Neural progenitor cell (in vitro differentiated cells): ENCODE results near the gene VPS37D. TPM values are rescaled to one million over a fixed set of nuclear protein-coding genes. Genes with fewer than 3 reads are reported as not detected.
A peak's percentile ranks its signal among the peaks of the same experiment; 100 is the strongest.

Experiments used
- DNase-seq: peaks from one replicate; pipeline ENCODE4 v3.0.0-alpha.2; 2016; ENCODE audit warnings: low spot score
- H2AFZ ChIP-seq: fragments of 200-600 bp; sonication (generic); replicated peaks from 2 replicates; pipeline ENCODE4 v1.6.1; 2016; ENCODE audit warnings: antibody characterized with exemption
- H3F3A ChIP-seq: fragments of 200-600 bp; sonication (generic); 2 replicates; pipeline ENCODE4 v1.6.1; 2016; ENCODE audit warnings: antibody characterized with exemption, low read depth
- H3K27ac ChIP-seq: fragments of 200-600 bp; sonication (generic); 2 replicates; pipeline ENCODE4 v1.5.1; 2016; ENCODE audit warnings: mild to moderate bottlenecking
- H3K27me3 ChIP-seq: fragments of 200-600 bp; sonication (generic); 2 replicates; pipeline ENCODE4 v1.6.1; 2016; ENCODE audit warnings: mild to moderate bottlenecking, moderate library complexity
- H3K36me3 ChIP-seq: fragments of 200-600 bp; sonication (generic); 2 replicates; pipeline ENCODE4 v1.5.1; 2016
- H3K4me1 ChIP-seq: fragments of 200-600 bp; sonication (generic); 2 replicates; pipeline ENCODE4 v1.6.1; 2016; ENCODE audit warnings: mixed run types
- H3K4me2 ChIP-seq: fragments of 200-600 bp; sonication (generic); 2 replicates; pipeline ENCODE4 v1.6.1; 2016
- H3K4me3 ChIP-seq: fragments of 200-600 bp; sonication (generic); 2 replicates; pipeline ENCODE4 v1.5.1; 2016
- H3K79me2 ChIP-seq: fragments of 200-600 bp; sonication (generic); 2 replicates; pipeline ENCODE4 v1.6.1; 2016; ENCODE audit warnings: low read depth
- H3K9ac ChIP-seq: fragments of 200-600 bp; sonication (generic); 2 replicates; pipeline ENCODE4 v1.6.1; 2016
- H3K9me3 ChIP-seq: fragments of 200-600 bp; sonication (generic); 2 replicates; pipeline ENCODE4 v1.5.1; 2016; ENCODE audit warnings: low read depth
- H4K20me1 ChIP-seq: fragments of 200-600 bp; sonication (generic); 2 replicates; pipeline ENCODE4 v1.6.1; 2016; ENCODE audit warnings: low read depth
- H3K27ac Mint-ChIP-seq: 3 replicates; pipeline ENCODE4 v1.8.0; 2021; ENCODE audit warnings: mixed read lengths
- H3K27me3 Mint-ChIP-seq: 2 replicates; pipeline ENCODE4 v1.8.0; 2022; ENCODE audit warnings: low read depth, mild to moderate bottlenecking, inconsistent platforms, moderate library complexity, mixed read lengths; ENCODE audit not compliant: insufficient read depth
- H3K36me3 Mint-ChIP-seq: 3 replicates; pipeline ENCODE4 v1.8.0; 2021; ENCODE audit warnings: mixed read lengths
- H3K4me1 Mint-ChIP-seq: 3 replicates; pipeline ENCODE4 v1.8.0; 2021; ENCODE audit warnings: mixed read lengths
- H3K4me3 Mint-ChIP-seq: 3 replicates; pipeline ENCODE4 v1.8.0; 2021; ENCODE audit warnings: mild to moderate bottlenecking, moderate library complexity, mixed read lengths
- H3K9me3 Mint-ChIP-seq: 3 replicates; pipeline ENCODE4 v1.8.0; 2020; ENCODE audit warnings: mixed read lengths
- CTCF ChIP-seq: fragments of 200-600 bp; sonication (generic); IDR thresholded peaks from 2 replicates; pipeline ENCODE4 v1.5.1; 2017; ENCODE audit warnings: antibody characterized with exemption, mild to moderate bottlenecking
- EZH2 ChIP-seq: fragments of 200-600 bp; sonication (generic); IDR thresholded peaks from 2 replicates; pipeline ENCODE4 v1.6.1; 2017; ENCODE audit warnings: antibody characterized with exemption, mild to moderate bottlenecking, moderate library complexity
- EZH2phosphoT487 ChIP-seq: fragments of 200-600 bp; sonication (generic); IDR thresholded peaks from 2 replicates; pipeline ENCODE4 v1.6.1; 2017; ENCODE audit warnings: antibody characterized with exemption
- total RNA-seq: library from RNA; depleted of rRNA; stranded (reverse); fragments of >200 nt; gene quantifications from 2 replicates; pipeline ENCODE4 v1.2.3, GENCODE V29; 2015; ENCODE audit warnings: low replicate concordance

Gene VPS37D
- total RNA-seq, 1 donor from 2014 or later: 7.0 TPM

DNA sequence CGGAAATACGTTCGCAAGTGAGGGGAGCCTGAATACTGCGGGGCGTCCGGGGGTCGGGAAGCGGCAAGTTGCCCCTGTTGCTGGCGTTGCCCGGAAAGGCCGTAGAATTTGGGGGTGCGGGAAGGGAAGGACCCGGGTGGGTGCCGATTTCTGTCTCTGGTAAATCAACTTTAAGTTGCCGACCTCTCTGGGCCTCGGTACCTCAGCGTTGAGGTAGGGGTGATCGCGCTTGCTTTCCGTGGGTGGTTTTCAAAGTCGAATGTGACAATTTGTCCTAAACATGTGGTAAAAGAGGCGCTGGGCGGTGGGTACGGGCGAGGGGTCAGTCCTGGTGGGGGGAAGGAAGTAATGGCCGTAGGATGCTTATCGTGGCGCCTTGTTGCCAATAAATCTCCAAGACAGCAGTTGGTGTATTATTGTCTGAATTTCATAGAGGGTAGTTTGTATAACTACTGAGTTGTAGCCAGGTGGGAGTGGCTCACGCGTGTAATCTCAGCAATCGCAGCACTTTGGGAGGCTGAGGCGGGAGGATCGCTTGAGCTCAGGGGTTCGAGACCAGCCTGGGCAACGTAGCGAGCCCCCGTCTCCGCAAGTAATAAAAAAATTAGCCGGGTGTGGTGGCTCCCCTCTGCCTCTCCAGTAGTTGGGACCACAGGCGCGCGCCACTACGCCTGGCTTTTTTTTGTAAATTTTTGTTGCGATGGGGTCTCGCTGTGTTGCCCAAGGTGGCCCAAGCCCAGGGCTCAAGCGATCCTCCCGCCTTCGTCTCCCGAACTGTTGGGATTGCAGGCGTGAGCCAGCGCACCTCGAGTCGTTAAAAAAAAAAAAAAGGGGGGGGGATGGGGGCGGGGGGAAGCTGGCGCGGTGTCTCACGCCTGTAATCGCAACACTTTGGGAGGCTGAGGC, 16.4 kb downstream of the VPS37D start:
- peak overlapping the region; percentile 85 for H3K4me2 ChIP-seq
- no peaks in the 10 kb centered on the region for H3K27me3 ChIP-seq
- peaks cover 13% of the 10 kb centered on the region for H3K36me3 Mint-ChIP-seq
- no peaks in the 10 kb centered on the region for H3K9me3 ChIP-seq
- peaks cover 24% of the 10 kb centered on the region for H4K20me1 ChIP-seq
- peak overlapping the region; percentile 86 for H3K9ac ChIP-seq
- peaks cover 9% of the 10 kb centered on the region for H3K4me1 ChIP-seq
- peak overlapping the region; percentile 89 for H3K27ac Mint-ChIP-seq
- H3K4me3 ChIP-seq: peak overlapping the region; percentile 95
- H3K27ac ChIP-seq: no peak overlapping the region
- H3K27me3 Mint-ChIP-seq: peaks cover 4% of the 10 kb centered on the region
- peak overlapping the region; percentile 82 for H2AFZ ChIP-seq
- H3K4me1 Mint-ChIP-seq: peaks cover 23% of the 10 kb centered on the region
- H3K9me3 Mint-ChIP-seq: no peaks in the 10 kb centered on the region
- peaks cover 68% of the 10 kb centered on the region for H3K79me2 ChIP-seq
- H3F3A ChIP-seq: no peaks in the 10 kb centered on the region
- TF ChIP-seq EZH2phosphoT487 (no peak), EZH2 (no peak), CTCF (no peak)
- H3K4me3 Mint-ChIP-seq: peak overlapping the region; percentile 98
- H3K36me3 ChIP-seq: no peaks in the 10 kb centered on the region
- DNase-seq: no peak

- no peak for DNase-seq
- no peaks in the 10 kb centered on the region for H3K27me3 ChIP-seq
- H3K27me3 Mint-ChIP-seq: peaks cover 4% of the 10 kb centered on the region
- H3K4me2 ChIP-seq: no peak overlapping the region
- no peaks in the 10 kb centered on the region for H3F3A ChIP-seq
- H3K4me1 Mint-ChIP-seq: peaks cover 23% of the 10 kb centered on the region
- peak overlapping the region; percentile 79 for H3K4me3 Mint-ChIP-seq
- H3K9ac ChIP-seq: no peak overlapping the region
- no peaks in the 10 kb centered on the region for H3K36me3 ChIP-seq
- H3K4me3 ChIP-seq: no peak overlapping the region
- no peak overlapping the region for H2AFZ ChIP-seq
- H3K27ac ChIP-seq: no peak overlapping the region
- TF ChIP-seq CTCF (no peak), EZH2 (no peak), EZH2phosphoT487 (no peak)
- H3K9me3 Mint-ChIP-seq: no peaks in the 10 kb centered on the region
- H3K79me2 ChIP-seq: peaks cover 62% of the 10 kb centered on the region
- no peak overlapping the region for H3K27ac Mint-ChIP-seq
- H3K4me1 ChIP-seq: peaks cover 9% of the 10 kb centered on the region
- peaks cover 12% of the 10 kb centered on the region for H3K36me3 Mint-ChIP-seq
- H4K20me1 ChIP-seq: peaks cover 25% of the 10 kb centered on the region
- no peaks in the 10 kb centered on the region for H3K9me3 ChIP-seq
Observed at GRCh38 chr7:73685311-73685710, 17.7 kb downstream of the VPS37D start.

- no peak for DNase-seq
- TF ChIP-seq CTCF (no peak), EZH2phosphoT487 (no peak), EZH2 (no peak)
- Histone ChIP-seq H3K4me3 (no peak overlapping the region), H2AFZ (no peak overlapping the region), H3K79me2 (peaks cover 34% of the 10 kb centered on the region), H3K4me1 (no peaks in the 10 kb centered on the region), H3F3A (no peaks in the 10 kb centered on the region), H3K9me3 (no peaks in the 10 kb centered on the region), H3K4me2 (no peak overlapping the region), H3K27me3 (no peaks in the 10 kb centered on the region), H3K9ac (no peak overlapping the region), H3K36me3 (no peaks in the 10 kb centered on the region), H3K27ac (no peak overlapping the region), H4K20me1 (peaks cover 3% of the 10 kb centered on the region)
- Mint-ChIP-seq H3K27ac (no peak overlapping the region), H3K36me3 (peaks cover 15% of the 10 kb centered on the region), H3K9me3 (no peaks in the 10 kb centered on the region), H3K27me3 (peaks cover 4% of the 10 kb centered on the region), H3K4me3 (no peak overlapping the region), H3K4me1 (peaks cover 4% of the 10 kb centered on the region)
Observed at GRCh38 chr7:73688288-73688687, 20.7 kb downstream of the VPS37D start.
